Measurements from ENCODE around the gene PRKD2.
A peak's percentile ranks its signal among the peaks of the same experiment; 100 is the strongest.
"Not testable (repeated sequence)": the region's sequence is repeated elsewhere in the genome, so short reads cannot be mapped to it uniquely, and the experiment has no call there.

PRKD2 gene

GRCh38 chr19:46717034-46717715 is at the start of gene PRKD2:
TSS of gene PRKD2 (minus strand) at chr19:46717114. CDS start at chr19:46716370, 744 bp downstream.
- DNase-seq (peak; percentile 97), ATAC-seq (peak; percentile 57)

DNA sequence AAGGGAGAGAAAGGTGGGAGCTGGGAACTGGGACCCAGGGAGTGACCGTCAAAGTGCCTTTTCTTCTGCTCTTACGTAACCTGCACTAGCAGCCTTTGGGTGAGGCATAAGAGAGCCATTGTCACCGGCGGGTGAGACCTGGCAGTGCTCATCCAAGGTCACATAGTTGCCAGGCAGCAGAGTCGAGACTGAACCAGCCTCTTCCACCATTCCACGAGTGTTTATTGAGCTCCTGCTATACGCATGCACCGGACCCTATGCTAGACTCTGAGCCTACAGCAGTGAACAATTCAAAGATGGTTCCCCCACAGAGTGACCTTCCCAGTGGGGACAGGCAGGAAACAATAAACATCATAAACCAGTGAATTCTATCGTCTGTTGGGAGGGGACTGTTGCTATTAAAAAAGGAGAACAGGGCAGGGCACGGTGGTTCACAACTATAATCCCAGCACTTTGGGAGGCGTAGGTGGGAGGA is 47.9 kb upstream of the PRKD2 start:
- DNase-seq: no peak

DNA sequence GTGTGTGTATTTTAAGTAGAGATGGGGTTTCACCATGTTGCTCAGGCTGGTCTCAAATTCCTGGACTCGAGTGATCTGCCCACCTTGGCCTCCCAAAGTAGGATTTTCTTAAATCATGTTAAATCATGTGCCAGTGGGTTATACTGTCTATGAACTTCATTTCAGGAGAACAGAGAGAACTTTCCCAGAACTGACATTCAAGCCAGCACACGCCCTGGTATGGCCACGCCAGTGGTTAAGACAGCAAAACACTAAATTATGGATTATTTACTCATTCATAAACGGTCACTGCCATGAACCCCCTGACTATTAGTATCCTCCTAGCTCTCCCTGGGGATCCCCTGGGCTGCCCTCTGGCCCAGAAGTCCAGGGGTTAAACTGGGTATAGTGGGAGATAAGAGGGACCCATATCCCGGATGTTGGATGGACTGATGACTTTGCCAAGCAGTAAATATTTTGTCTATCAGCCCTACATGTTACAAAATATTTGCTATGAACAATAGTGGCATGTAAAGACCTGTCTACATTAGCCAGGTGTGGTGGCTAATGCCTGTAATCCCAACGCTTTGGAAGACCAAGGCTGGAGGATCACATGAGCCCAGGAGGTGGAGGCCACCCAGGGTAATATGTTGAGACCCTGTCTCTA is 45.5 kb upstream of the PRKD2 start:
- ATAC-seq (no peak), DNase-seq (no peak)

More for the DNA sequence above, 47.9 kb upstream of the PRKD2 start:
- ATAC-seq: no peak

DNA sequence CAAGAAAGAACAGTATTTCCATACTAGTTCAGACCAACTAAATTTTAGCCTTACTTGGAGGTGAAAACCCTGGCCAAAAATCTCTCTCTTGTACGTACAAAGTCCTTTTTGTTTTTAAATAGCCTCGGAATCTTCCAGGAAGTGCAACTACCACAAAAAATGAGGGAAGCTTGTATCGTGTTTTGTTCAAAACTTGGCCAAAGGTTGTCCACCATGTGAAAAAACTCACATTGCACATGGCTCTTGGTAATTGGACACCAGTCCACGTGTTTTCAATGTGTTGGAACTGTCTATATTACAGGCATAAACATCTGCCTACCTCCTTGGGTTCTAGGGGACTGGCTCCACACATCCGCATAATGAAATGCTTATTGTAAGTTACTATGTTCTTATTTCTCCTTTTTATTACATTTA is 44.5 kb upstream of the PRKD2 start:
- no peak for DNase-seq
- no peak for ATAC-seq

DNA sequence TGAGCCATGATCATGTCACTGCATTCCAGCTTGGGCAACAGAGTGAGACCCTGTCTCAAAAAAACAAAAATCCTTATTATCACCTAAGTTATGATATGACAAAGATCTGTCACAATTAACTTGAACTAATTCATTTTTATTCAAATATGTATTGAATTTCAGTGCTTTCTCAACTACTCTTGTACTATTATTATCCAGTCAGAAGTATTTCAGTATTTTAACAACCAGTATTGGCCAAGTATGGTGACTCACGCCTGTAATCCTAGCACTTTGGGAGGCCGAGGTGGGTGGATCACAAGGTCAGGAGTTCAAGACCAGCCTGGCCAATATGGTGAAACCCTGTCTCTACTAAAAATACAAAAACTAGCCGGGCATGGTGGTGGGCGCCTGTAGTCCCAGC is 44.0 kb upstream of the PRKD2 start:
- ATAC-seq, DNase-seq: not testable (repeated sequence)

DNA sequence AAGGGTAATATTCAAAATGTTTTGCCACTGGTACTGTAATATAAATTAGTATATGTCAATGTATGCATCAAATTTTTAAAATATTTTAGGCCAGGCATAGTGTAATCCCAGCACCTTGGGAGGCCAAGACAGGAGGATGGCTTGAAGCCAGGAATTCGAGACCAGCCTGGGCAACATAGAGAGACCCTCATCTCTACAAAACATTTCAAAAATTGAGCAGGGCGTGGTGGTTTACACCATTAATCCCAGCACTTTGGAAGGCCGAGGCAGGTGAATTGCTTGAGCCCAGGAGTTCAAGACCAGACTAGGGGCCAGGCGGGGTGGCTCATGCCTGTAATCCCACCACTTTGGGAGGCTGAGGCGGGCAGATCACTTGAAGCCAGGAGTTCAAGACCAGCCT is 43.4 kb upstream of the PRKD2 start:
- ATAC-seq (no peak), DNase-seq (no peak)

DNA sequence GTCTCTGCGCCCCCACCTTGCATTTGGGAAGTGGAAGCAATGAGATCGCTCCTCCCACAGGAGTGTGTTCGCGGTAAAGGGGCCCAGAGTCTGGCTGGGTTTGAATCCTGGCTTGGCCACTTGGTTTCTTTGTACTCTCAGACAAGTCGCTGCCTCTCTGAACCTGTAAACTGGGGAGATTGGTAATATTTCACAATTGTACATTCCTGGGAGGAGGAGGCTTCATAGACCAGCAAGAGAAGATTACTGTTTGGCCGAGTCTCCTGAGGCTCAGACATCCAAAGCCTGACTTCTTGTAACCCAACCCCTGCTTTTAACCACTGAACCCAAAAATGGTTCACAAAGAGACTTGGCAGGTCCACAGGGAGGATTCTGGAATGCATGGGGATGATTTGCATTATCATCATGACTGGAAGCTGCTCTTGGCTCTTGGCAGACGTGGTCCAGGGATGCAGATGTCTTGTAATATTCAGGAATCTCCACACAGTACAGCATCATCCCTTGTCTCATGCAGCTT is 43.0 kb upstream of the PRKD2 start:
- DNase-seq (no peak), ATAC-seq (no peak)

GRCh38 chr19:46759206-46759605 is 42.3 kb upstream of the PRKD2 start:
- ATAC-seq (no peak), DNase-seq (no peak)

DNA sequence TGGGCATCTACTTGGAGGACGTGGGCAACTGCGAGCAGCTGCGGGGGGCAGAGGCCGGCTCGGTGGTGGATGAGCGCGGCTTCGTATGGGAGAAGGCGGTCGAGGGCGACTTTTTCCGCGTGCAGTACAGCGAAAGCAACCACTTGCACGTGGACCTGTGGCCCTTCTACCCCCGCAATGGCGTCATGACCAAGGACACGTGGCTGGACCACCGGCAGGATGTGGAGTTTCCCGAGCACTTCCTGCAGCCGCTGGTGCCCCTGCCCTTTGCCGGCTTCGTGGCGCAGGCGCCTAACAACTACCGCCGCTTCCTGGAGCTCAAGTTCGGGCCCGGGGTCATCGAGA is 39.6 kb upstream of the PRKD2 start:
- ATAC-seq (no peak), DNase-seq (no peak)

- DNase-seq: no peak
These were observed 39.1 kb upstream of the PRKD2 start for GRCh38 chr19:46755853-46756543.

DNA sequence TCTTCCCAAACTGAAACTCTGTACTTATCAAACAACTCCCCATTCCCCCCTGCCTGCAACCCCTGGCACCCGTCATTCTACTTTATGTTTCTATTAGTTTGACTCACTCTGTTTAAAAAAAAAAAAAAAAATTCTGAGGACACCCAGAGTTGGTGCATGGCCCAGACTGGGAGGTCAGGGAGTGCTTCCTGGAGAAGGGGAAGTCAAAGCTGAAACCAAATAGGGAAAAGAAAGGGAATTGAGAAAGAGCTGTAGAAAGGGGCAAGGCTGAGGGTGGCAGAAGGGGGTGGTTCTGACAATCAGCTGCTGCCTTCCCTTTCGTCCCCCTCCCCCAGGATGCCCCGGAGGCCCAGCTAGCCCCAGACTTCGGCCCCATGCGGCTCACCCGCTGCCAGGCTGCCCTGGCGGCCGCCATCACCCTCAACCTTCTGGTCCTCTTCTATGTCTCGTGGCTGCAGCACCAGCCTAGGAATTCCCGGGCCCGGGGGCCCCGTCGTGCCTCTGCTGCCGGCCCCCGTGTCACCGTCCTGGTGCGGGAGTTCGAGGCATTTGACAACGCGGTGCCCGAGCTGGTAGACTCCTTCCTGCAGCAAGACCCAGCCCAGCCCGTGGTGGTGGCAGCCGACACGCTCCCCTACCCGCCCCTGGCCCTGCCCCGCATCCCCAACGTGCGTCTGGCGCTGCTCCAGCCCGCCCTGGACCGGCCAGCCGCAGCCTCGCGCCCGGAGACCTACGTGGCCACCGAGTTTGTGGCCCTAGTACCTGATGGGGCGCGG is 38.4 kb upstream of the PRKD2 start:
- DNase-seq (no peak), ATAC-seq (no peak)

More at GRCh38 chr19:46755853-46756543, 39.1 kb upstream of the PRKD2 start:
- ATAC-seq: no peak

DNA sequence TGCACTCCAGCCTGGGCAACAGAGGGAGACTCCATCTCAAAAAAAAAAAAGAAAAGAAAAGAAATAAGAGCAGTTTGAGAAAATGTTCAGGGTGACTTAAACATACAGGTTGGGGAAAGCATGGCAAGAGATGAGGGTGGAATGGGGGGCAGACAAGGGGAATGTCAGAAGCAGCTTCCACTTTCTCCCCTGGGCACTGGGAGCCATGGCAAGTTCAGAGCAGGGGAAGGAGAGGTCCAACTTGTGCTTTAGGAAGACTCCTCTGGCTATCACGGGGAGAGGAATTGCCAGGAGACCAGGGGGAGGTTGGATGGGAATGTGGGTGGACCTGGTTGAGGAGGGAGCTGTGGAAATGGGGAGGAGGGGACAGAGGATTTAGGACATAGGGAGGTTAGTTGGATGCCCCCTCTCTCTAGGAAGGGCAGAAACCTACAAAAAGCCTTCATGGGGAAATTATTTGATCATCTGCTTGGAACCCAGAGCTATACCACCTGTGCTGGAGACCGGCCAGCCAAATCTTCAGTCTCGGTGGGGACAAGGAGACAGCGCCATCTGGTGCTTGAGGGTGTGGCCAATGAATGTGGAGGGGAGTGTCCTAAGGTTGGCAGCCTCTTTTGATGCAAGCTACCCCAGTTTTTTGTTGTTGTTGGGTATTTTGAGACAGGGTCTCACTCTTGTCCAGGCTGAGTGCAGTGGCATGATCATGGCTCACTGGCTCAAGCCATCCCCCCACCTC is 36.7 kb upstream of the PRKD2 start:
- DNase-seq (peak; percentile 76), ATAC-seq (peak; percentile 76)

- ATAC-seq (no peak), DNase-seq (peak; percentile 89)
These were observed 31.6 kb upstream of the PRKD2 start for GRCh38 chr19:46748325-46749109.

- peak; percentile 71 for ATAC-seq
These were observed 29.6 kb upstream of the PRKD2 start, which contains the start of gene STRN4 for GRCh38 chr19:46746281-46747057. TSS of gene STRN4 (minus strand) at chr19:46746450. CDS start at chr19:46746430, 20 bp downstream.

GRCh38 chr19:46745521-46746280 is 28.8 kb upstream of the PRKD2 start, which contains the start of gene FKRP:
TSS of gene FKRP (plus strand) at chr19:46746057. CDS start at chr19:46755451, 9,394 bp downstream.
- peak; percentile 55 for ATAC-seq
- peak; percentile 57 for DNase-seq

More at GRCh38 chr19:46746281-46747057, 29.6 kb upstream of the PRKD2 start, which contains the start of gene STRN4:
- peak; percentile 72 for DNase-seq

DNA sequence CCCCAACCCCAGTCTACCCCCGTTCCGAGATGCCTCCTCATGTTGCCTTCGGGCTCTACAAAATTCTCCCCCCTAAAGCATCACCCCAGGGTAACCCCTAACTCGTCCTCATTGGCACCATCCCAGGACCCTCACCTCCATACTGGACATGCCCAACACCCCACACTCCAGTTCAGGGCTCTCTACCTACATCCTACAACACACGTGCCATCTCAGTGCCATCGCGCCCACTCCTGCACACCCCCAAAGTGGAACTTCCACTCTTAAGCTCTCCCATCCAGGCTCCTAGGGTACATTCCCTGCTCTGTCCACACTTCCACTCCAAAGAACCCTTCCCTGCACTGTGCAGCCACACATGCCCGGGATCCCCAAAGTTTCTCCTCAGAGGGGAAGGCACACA is 28.1 kb upstream of the PRKD2 start:
- no peak for ATAC-seq
- DNase-seq: no peak

GRCh38 chr19:46744005-46744691 is 27.2 kb upstream of the PRKD2 start:
- DNase-seq: no peak
- no peak for ATAC-seq

DNA sequence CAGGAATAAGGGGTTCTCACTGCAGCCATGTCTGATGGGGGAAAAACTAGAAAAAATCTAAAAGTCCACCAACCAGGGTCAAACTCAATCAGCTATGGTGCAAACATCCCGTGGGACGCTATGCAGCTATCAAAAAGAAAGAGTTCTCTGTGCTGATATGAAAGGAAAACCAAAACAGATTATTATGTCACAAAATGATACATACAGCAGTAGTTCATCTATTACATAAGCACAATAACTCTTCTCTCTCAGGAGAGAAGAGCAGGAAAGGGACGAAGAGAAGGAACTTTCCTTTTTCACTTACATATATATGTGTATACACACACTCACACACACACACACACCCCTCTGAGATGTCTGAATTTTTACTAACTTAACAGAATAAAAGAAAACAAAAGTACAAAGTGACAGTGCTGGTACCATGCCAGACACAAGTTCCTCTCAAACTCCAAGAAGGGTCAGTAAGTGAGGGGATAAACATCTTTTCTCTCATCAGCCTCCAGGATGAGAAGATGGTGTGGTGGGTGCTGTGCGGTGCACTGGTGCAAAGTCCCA is 26.1 kb upstream of the PRKD2 start:
- DNase-seq: no peak
- no peak for ATAC-seq

All from stimulated activated naive CD8-positive, alpha-beta T cell treated with anti-CD3 and anti-CD28 coated beads, Interleukin-15, Interleukin-2, amounts not matched to agents 100 U/mL and 50 U/mL, for 24 hours (primary cell).